ENCODE measurements around the gene MAN1A1.
"Not testable (repeated sequence)": the region's sequence is repeated elsewhere in the genome, so short reads cannot be mapped to it uniquely, and the experiment has no call there.

MAN1A1 gene

GRCh38 chr6:119166024-119166784 is 183.4 kb downstream of the MAN1A1 start:
- no peak overlapping the region for H3K4me3 ChIP-seq (ENCODE audit: low read depth, low read length)
- H3K4me1 ChIP-seq (ENCODE audit: control insufficient read depth, insufficient read depth, low read length), result no peaks in the 10 kb centered on the region
- no peaks in the 10 kb centered on the region for H3K36me3 ChIP-seq (ENCODE audit: control insufficient read depth, insufficient read depth, low read length)
- H3K9me3 ChIP-seq (ENCODE audit: control insufficient read depth, insufficient read depth, low read length), result no peaks in the 10 kb centered on the region
- H3K9ac ChIP-seq (ENCODE audit: low read depth, low read length), result no peak overlapping the region
- H3K27me3 ChIP-seq (ENCODE audit: control insufficient read depth, insufficient read depth, low read length), result no peaks in the 10 kb centered on the region

- H3K27me3 ChIP-seq (ENCODE audit: control insufficient read depth, insufficient read depth, low read length), result no peaks in the 10 kb centered on the region
- H3K9ac ChIP-seq (ENCODE audit: low read depth, low read length), result no peak overlapping the region
- no peaks in the 10 kb centered on the region for H3K9me3 ChIP-seq (ENCODE audit: control insufficient read depth, insufficient read depth, low read length)
- no peaks in the 10 kb centered on the region for H3K4me1 ChIP-seq (ENCODE audit: control insufficient read depth, insufficient read depth, low read length)
- H3K36me3 ChIP-seq (ENCODE audit: control insufficient read depth, insufficient read depth, low read length), result no peaks in the 10 kb centered on the region
- H3K4me3 ChIP-seq (ENCODE audit: low read depth, low read length), result no peak overlapping the region
These were observed 186.6 kb downstream of the MAN1A1 start for GRCh38 chr6:119163006-119163405.

- Histone ChIP-seq H3K36me3 (ENCODE audit: control insufficient read depth, insufficient read depth, low read length) (no peaks in the 10 kb centered on the region), H3K4me1 (ENCODE audit: control insufficient read depth, insufficient read depth, low read length) (no peaks in the 10 kb centered on the region), H3K9ac (ENCODE audit: low read depth, low read length) (no peak overlapping the region), H3K27me3 (ENCODE audit: control insufficient read depth, insufficient read depth, low read length) (no peaks in the 10 kb centered on the region), H3K4me3 (ENCODE audit: low read depth, low read length) (no peak overlapping the region), H3K9me3 (ENCODE audit: control insufficient read depth, insufficient read depth, low read length) (no peaks in the 10 kb centered on the region)
These were observed 187.3 kb downstream of the MAN1A1 start for GRCh38 chr6:119162134-119162775.

GRCh38 chr6:119161438-119161837 is 188.1 kb downstream of the MAN1A1 start:
- Histone ChIP-seq H3K4me1 (ENCODE audit: control insufficient read depth, insufficient read depth, low read length) (no peaks in the 10 kb centered on the region), H3K27me3 (ENCODE audit: control insufficient read depth, insufficient read depth, low read length) (no peaks in the 10 kb centered on the region), H3K36me3 (ENCODE audit: control insufficient read depth, insufficient read depth, low read length) (no peaks in the 10 kb centered on the region), H3K4me3 (ENCODE audit: low read depth, low read length) (no peak overlapping the region), H3K9ac (ENCODE audit: low read depth, low read length) (no peak overlapping the region), H3K9me3 (ENCODE audit: control insufficient read depth, insufficient read depth, low read length) (no peaks in the 10 kb centered on the region)

GRCh38 chr6:119160911-119161310 is 188.7 kb downstream of the MAN1A1 start:
- Histone ChIP-seq H3K27me3 (ENCODE audit: control insufficient read depth, insufficient read depth, low read length) (no peaks in the 10 kb centered on the region), H3K9ac (ENCODE audit: low read depth, low read length) (no peak overlapping the region), H3K4me3 (ENCODE audit: low read depth, low read length) (no peak overlapping the region), H3K4me1 (ENCODE audit: control insufficient read depth, insufficient read depth, low read length) (no peaks in the 10 kb centered on the region), H3K9me3 (ENCODE audit: control insufficient read depth, insufficient read depth, low read length) (no peaks in the 10 kb centered on the region), H3K36me3 (ENCODE audit: control insufficient read depth, insufficient read depth, low read length) (no peaks in the 10 kb centered on the region)

- no peaks in the 10 kb centered on the region for H3K4me1 ChIP-seq (ENCODE audit: control insufficient read depth, insufficient read depth, low read length)
- no peak overlapping the region for H3K4me3 ChIP-seq (ENCODE audit: low read depth, low read length)
- H3K9me3 ChIP-seq (ENCODE audit: control insufficient read depth, insufficient read depth, low read length), result no peaks in the 10 kb centered on the region
- no peaks in the 10 kb centered on the region for H3K27me3 ChIP-seq (ENCODE audit: control insufficient read depth, insufficient read depth, low read length)
- H3K9ac ChIP-seq (ENCODE audit: low read depth, low read length), result no peak overlapping the region
- no peaks in the 10 kb centered on the region for H3K36me3 ChIP-seq (ENCODE audit: control insufficient read depth, insufficient read depth, low read length)
These were observed 191.3 kb downstream of the MAN1A1 start for GRCh38 chr6:119158057-119158848.

- no peaks in the 10 kb centered on the region for H3K36me3 ChIP-seq (ENCODE audit: control insufficient read depth, insufficient read depth, low read length)
These were observed 192.1 kb downstream of the MAN1A1 start for GRCh38 chr6:119157506-119157815.

GRCh38 chr6:119156757-119157505 is 192.6 kb downstream of the MAN1A1 start:
- H3K9ac ChIP-seq (ENCODE audit: low read depth, low read length), result no peak overlapping the region
- H3K36me3 ChIP-seq (ENCODE audit: control insufficient read depth, insufficient read depth, low read length), result no peaks in the 10 kb centered on the region
- no peaks in the 10 kb centered on the region for H3K27me3 ChIP-seq (ENCODE audit: control insufficient read depth, insufficient read depth, low read length)
- no peak overlapping the region for H3K4me3 ChIP-seq (ENCODE audit: low read depth, low read length)
- no peaks in the 10 kb centered on the region for H3K4me1 ChIP-seq (ENCODE audit: control insufficient read depth, insufficient read depth, low read length)
- H3K9me3 ChIP-seq (ENCODE audit: control insufficient read depth, insufficient read depth, low read length), result no peaks in the 10 kb centered on the region

More at GRCh38 chr6:119157506-119157815, 192.1 kb downstream of the MAN1A1 start:
- H3K4me3 ChIP-seq (ENCODE audit: low read depth, low read length), result no peak overlapping the region
- H3K4me1 ChIP-seq (ENCODE audit: control insufficient read depth, insufficient read depth, low read length), result no peaks in the 10 kb centered on the region
- no peak overlapping the region for H3K9ac ChIP-seq (ENCODE audit: low read depth, low read length)
- no peaks in the 10 kb centered on the region for H3K9me3 ChIP-seq (ENCODE audit: control insufficient read depth, insufficient read depth, low read length)
- H3K27me3 ChIP-seq (ENCODE audit: control insufficient read depth, insufficient read depth, low read length), result no peaks in the 10 kb centered on the region

GRCh38 chr6:119156082-119156481 is 193.5 kb downstream of the MAN1A1 start:
- H3K4me3 ChIP-seq (ENCODE audit: low read depth, low read length); H3K27me3 ChIP-seq (ENCODE audit: control insufficient read depth, insufficient read depth, low read length); H3K9ac ChIP-seq (ENCODE audit: low read depth, low read length); H3K36me3 ChIP-seq (ENCODE audit: control insufficient read depth, insufficient read depth, low read length); H3K4me1 ChIP-seq (ENCODE audit: control insufficient read depth, insufficient read depth, low read length); H3K9me3 ChIP-seq (ENCODE audit: control insufficient read depth, insufficient read depth, low read length): not testable (repeated sequence)

- H3K4me3 ChIP-seq (ENCODE audit: low read depth, low read length), result no peak overlapping the region
- H3K9me3 ChIP-seq (ENCODE audit: control insufficient read depth, insufficient read depth, low read length), result no peaks in the 10 kb centered on the region
- H3K4me1 ChIP-seq (ENCODE audit: control insufficient read depth, insufficient read depth, low read length), result peaks cover 6% of the 10 kb centered on the region
- no peaks in the 10 kb centered on the region for H3K27me3 ChIP-seq (ENCODE audit: control insufficient read depth, insufficient read depth, low read length)
- H3K9ac ChIP-seq (ENCODE audit: low read depth, low read length), result no peak overlapping the region
- no peaks in the 10 kb centered on the region for H3K36me3 ChIP-seq (ENCODE audit: control insufficient read depth, insufficient read depth, low read length)
These were observed 197.4 kb downstream of the MAN1A1 start for GRCh38 chr6:119152187-119152586.

- Histone ChIP-seq H3K4me1 (ENCODE audit: control insufficient read depth, insufficient read depth, low read length) (peaks cover 6% of the 10 kb centered on the region), H3K4me3 (ENCODE audit: low read depth, low read length) (no peak overlapping the region), H3K9me3 (ENCODE audit: control insufficient read depth, insufficient read depth, low read length) (no peaks in the 10 kb centered on the region)
These were observed 200.6 kb downstream of the MAN1A1 start for GRCh38 chr6:119148825-119149525.

More at GRCh38 chr6:119148825-119149525, 200.6 kb downstream of the MAN1A1 start:
- H3K36me3 ChIP-seq (ENCODE audit: control insufficient read depth, insufficient read depth, low read length), result no peaks in the 10 kb centered on the region
- no peak overlapping the region for H3K9ac ChIP-seq (ENCODE audit: low read depth, low read length)
- no peaks in the 10 kb centered on the region for H3K27me3 ChIP-seq (ENCODE audit: control insufficient read depth, insufficient read depth, low read length)
